Nephron progenitor cell (in vitro differentiated cells): Measurements from ENCODE around the gene OR52I1.
A peak's percentile ranks its signal among the peaks of the same experiment; 100 is the strongest.

Experiments
- DNase-seq: peaks from one replicate; pipeline ENCODE4 v3.0.0; 2021
- H3K27ac Mint-ChIP-seq: 2 replicates; pipeline ENCODE4 v1.8.0; 2021; ENCODE audit warnings: mild to moderate bottlenecking, moderate library complexity, mixed read lengths
- H3K27me3 Mint-ChIP-seq: 2 replicates; pipeline ENCODE4 v1.8.0; 2021; ENCODE audit warnings: mild to moderate bottlenecking, low read depth, mixed read lengths; ENCODE audit not compliant: poor library complexity
- H3K36me3 Mint-ChIP-seq: 2 replicates; pipeline ENCODE4 v1.8.0; 2021; ENCODE audit warnings: low read depth, mixed read lengths
- H3K4me1 Mint-ChIP-seq: 2 replicates; pipeline ENCODE4 v1.8.0; 2021; ENCODE audit warnings: mixed read lengths
- H3K4me3 Mint-ChIP-seq: 2 replicates; pipeline ENCODE4 v1.8.0; 2021; ENCODE audit warnings: mild to moderate bottlenecking, moderate library complexity, mixed read lengths
- H3K9me3 Mint-ChIP-seq: 2 replicates; pipeline ENCODE4 v1.8.0; 2021; ENCODE audit warnings: mild to moderate bottlenecking, moderate library complexity, mixed read lengths
- TF ChIP-seq, protein P1 (sequence below): fragments of 200-600 bp; sonication (generic); IDR thresholded peaks from 2 replicates; pipeline ENCODE4 v1.5.0; 2021; ENCODE audit warnings: antibody characterized with exemption

OR52I1 gene

DNA sequence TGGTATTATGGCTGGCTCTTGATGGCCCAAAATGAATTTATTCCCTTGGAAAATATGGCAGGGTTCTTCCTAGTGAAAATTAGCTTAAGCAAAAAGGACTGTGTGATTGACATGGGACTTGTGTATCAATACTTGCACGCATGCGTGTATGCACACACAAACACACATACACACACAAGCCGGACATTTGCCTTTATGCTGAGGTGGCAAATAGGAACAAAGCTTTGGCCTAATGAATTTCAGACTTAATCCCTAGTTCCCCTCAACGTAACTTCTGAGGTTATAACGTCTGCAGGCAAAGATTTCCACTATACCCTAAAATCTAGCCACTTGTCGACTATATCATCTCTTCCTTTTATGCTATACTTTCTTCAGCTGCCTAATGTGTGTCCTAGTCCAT lies 15.2 kb upstream of the OR52I1 start:
- Mint-ChIP-seq H3K9me3 (no peaks in the 10 kb centered on the region), H3K36me3 (no peaks in the 10 kb centered on the region), H3K4me3 (no peak overlapping the region), H3K27me3 (peaks cover 44% of the 10 kb centered on the region), H3K27ac (no peak overlapping the region), H3K4me1 (peaks cover 37% of the 10 kb centered on the region)
- TF ChIP-seq, protein P1, sequence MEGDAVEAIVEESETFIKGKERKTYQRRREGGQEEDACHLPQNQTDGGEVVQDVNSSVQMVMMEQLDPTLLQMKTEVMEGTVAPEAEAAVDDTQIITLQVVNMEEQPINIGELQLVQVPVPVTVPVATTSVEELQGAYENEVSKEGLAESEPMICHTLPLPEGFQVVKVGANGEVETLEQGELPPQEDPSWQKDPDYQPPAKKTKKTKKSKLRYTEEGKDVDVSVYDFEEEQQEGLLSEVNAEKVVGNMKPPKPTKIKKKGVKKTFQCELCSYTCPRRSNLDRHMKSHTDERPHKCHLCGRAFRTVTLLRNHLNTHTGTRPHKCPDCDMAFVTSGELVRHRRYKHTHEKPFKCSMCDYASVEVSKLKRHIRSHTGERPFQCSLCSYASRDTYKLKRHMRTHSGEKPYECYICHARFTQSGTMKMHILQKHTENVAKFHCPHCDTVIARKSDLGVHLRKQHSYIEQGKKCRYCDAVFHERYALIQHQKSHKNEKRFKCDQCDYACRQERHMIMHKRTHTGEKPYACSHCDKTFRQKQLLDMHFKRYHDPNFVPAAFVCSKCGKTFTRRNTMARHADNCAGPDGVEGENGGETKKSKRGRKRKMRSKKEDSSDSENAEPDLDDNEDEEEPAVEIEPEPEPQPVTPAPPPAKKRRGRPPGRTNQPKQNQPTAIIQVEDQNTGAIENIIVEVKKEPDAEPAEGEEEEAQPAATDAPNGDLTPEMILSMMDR = no peak
- no peak for DNase-seq

DNA sequence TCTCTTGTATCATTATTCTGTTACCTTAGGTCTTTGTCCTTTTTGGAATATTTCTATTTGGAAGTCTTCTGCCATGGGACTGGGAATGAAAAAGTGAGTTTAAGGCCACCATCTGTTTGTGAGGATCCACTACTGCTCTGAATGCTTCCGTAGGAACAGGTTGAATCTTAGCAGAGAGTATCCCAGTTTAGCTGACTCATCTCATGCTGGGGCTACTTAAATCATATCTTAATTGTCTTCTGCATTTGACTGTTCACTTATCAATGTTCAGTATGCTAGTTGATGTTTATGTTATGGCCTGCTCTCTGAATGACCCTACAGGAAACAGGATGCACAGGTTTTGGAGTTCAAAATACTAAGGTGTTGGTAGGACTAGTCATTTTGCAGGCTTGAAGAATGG lies 13.7 kb upstream of the OR52I1 start:
- Mint-ChIP-seq H3K36me3 (no peaks in the 10 kb centered on the region), H3K9me3 (no peaks in the 10 kb centered on the region), H3K4me3 (no peak overlapping the region), H3K27me3 (peaks cover 49% of the 10 kb centered on the region), H3K4me1 (peaks cover 37% of the 10 kb centered on the region), H3K27ac (no peak overlapping the region)
- no peak for DNase-seq
- TF ChIP-seq, protein P1 = no peak

DNA sequence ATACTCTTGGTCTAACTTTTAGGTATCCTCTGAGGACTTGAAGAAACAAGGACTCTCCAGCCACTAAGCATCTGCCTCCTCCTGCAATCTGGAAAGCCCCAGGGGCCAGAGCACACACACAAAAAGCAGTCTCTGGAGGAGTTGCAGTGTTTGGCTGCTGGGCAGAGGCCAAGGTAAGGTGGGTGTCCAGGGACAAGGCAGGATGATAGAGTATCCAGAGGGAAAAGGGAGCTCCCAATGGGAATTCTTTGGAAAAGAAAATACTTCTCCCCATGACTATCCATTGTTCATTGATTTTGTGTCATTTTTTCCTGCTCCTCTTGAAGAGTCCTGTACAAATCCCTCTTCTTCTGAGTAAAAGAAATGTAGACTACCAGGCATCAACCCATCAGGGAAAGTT lies 12.4 kb upstream of the OR52I1 start, which contains the start of gene OR52I2:
Gene OR52I2 (plus strand): TSS at position 301 of the 400 bp plus-strand sequence.
- H3K4me3 Mint-ChIP-seq = no peak within 1 kb of the TSS
- TF ChIP-seq, protein P1 = no peak
- DNase-seq = no peak
- peaks cover 30% of the 10 kb centered on the region for H3K4me1 Mint-ChIP-seq
- H3K9me3 Mint-ChIP-seq = no peaks in the 10 kb centered on the region
- peaks cover 50% of the 10 kb centered on the region for H3K27me3 Mint-ChIP-seq
- H3K27ac Mint-ChIP-seq = no peak within 1 kb of the TSS
- no peaks in the 10 kb centered on the region for H3K36me3 Mint-ChIP-seq

DNA sequence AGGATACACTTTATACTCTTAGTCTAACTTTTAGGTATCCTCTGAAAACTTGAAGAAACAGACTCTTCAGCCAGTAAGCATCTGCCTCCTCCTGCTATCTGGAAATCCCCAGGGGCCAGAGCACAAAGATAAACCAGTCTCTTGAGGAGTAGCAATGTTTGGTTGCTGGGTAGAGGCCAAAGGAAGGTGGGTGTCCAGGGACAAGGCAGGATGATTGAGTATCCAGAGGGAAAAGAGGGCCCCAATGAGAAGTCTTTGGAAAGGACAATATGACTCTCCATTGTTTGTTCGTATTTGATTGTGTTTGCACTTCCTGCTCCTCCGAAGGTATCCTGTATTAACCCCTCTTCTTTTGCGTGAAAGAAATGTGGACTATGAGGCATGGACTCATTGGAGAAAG lies 4.8 kb upstream of the OR52I1 start:
- TF ChIP-seq, protein P1 = no peak

DNA sequence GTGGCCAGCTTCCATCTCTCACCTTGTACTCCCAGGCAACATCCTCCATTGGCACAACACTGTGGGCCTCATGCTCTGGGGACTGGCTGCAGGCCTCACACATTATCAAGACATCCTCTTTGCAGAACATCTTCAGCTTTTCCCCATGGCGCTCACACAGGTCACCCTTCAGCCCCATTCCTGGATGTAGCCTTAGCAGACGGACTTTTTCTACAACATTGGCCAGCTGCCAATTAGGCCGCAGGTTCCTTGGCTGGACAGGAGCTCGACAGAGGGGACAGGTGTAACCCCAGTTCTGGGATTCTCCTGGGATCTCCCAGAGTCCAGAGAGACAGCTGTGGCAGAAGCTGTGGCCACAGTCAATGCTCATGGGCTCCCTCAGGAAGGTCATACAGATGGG lies 11.2 kb downstream of the OR52I1 start:
- H3K4me1 Mint-ChIP-seq = peaks cover 20% of the 10 kb centered on the region
- peaks cover 4% of the 10 kb centered on the region for H3K9me3 Mint-ChIP-seq
- TF ChIP-seq, protein P1 = no peak
- no peak overlapping the region for H3K27ac Mint-ChIP-seq
- peaks cover 2% of the 10 kb centered on the region for H3K27me3 Mint-ChIP-seq
- no peak overlapping the region for H3K4me3 Mint-ChIP-seq
- no peak for DNase-seq
- H3K36me3 Mint-ChIP-seq = peaks cover 43% of the 10 kb centered on the region

More for the DNA sequence above, 4.8 kb upstream of the OR52I1 start:
- Mint-ChIP-seq H3K27ac (no peak overlapping the region), H3K27me3 (peaks cover 41% of the 10 kb centered on the region), H3K4me3 (no peak overlapping the region), H3K9me3 (no peaks in the 10 kb centered on the region), H3K36me3 (no peaks in the 10 kb centered on the region), H3K4me1 (peaks cover 8% of the 10 kb centered on the region)
- no peak for DNase-seq

DNA sequence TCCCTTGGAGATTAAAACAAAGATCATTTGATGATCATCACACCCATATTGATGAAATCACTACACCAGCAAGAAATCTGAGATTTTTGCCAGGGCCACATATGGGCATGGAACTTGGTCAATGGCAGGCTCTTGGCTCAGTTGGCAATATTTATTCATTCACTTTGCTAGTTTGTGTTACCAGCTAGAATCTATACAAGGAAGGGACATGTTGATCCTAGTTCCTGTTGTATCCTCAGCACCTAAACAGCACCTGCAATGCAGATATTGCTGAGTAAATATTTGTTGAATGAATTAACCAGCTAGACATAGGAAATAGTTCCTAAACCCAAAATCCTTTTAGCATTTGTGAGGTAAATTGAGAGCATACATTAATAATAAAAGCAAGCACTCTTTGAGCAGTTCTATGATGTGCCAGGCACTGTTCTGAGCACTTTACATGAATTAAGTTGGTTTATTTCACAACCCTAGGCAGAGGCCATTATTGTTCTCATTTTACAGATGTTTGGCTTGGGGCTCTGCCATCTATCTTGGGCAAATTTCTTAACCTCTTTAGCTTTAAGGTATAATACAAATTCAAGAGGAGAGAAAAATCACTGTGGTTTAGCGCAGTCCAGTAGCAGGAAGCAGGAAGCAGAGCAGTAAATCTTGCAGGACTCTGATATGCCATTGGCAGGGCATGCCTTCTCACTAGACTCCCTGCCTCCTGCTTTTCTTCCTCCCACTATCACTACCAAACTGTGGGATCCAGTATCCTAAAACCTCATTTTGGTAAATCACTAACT lies 12.6 kb downstream of the OR52I1 start:
- H3K4me3 Mint-ChIP-seq = peak overlapping the region; percentile 91
- no peak overlapping the region for H3K27ac Mint-ChIP-seq
- peaks cover 3% of the 10 kb centered on the region for H3K27me3 Mint-ChIP-seq
- TF ChIP-seq, protein P1 = no peak
- peaks cover 20% of the 10 kb centered on the region for H3K4me1 Mint-ChIP-seq
- peaks cover 4% of the 10 kb centered on the region for H3K9me3 Mint-ChIP-seq
- DNase-seq = no peak
- H3K36me3 Mint-ChIP-seq = peaks cover 30% of the 10 kb centered on the region
